Neural cell (in vitro differentiated cells): Measurements from ENCODE around the gene RRM1.

Experiments used
- CTCF ChIP-seq: fragments of 450-650 bp; IDR thresholded peaks from 2 replicates; pipeline ENCODE4 v1.5.1; 2014; ENCODE audit warnings: antibody characterized with exemption, mild to moderate bottlenecking, moderate library complexity; ENCODE audit not compliant: poor library complexity, severe bottlenecking
- EZH2 ChIP-seq: fragments of 200-600, 300-800 bp; shearing (Covaris generic), sonication (generic); IDR thresholded peaks from 2 replicates; pipeline ENCODE4 v1.6.1; 2014; ENCODE audit warnings: antibody characterized with exemption, low read length, borderline replicate concordance, mild to moderate bottlenecking; ENCODE audit not compliant: insufficient read depth, poor library complexity, severe bottlenecking
- MXI1 ChIP-seq: fragments of 450-650 bp; conservative IDR thresholded peaks from 2 replicates; pipeline ENCODE4 v1.6.1; 2014; ENCODE audit warnings: antibody characterized with exemption, mild to moderate bottlenecking; ENCODE audit not compliant: poor library complexity, severe bottlenecking
- POLR2AphosphoS5 ChIP-seq: IDR thresholded peaks from 2 replicates; pipeline ENCODE4 v1.6.1; 2012
- TAF1 ChIP-seq: IDR thresholded peaks from 2 replicates; pipeline ENCODE4 v1.6.1; 2012; ENCODE audit warnings: low read depth

- TF ChIP-seq MXI1 (no peak), CTCF (no peak), EZH2 (no peak), POLR2AphosphoS5 (no peak), TAF1 (no peak)
Measured at GRCh38 chr11:4146772-4147098, 52.1 kb downstream of the RRM1 start.
